ENCODE results near the gene RASAL2. TPM values are rescaled to one million over a fixed set of nuclear protein-coding genes. Genes with fewer than 3 reads are reported as not detected.

RASAL2 gene
- total and polyA plus RNA-seq, 2 of the 4 experiments (the other 2 are of a cell fraction) = 13.1 to 20.6 TPM

DNA sequence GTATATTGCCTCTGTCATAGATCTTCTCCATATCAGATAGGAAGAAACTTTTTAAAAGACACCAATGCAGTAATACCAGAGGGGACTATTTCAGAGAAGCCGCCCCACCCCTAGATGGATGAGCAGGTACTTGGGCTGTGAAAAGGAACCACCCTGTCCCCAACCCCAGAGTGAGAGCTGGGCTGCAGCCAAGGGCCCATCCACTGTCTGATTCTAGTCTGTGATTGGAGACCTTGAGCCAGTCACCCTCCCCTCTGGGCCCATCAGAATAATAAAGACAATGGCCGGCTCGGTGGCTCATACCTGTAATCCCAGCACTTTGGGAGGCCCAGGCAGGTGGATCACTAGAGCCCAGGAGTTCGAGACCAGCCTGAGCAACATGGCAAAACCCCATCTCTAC is 397.8 kb downstream of the RASAL2 start:
- no CpG with 5 or more reads among the region's 4 CpGs for WGBS, 2 experiments (ENCODE audit: extremely low coverage in 2 of 2, insufficient read length in 1 of 2)
- no peaks in the 10 kb centered on the region for H3K9me1 ChIP-seq (ENCODE audit: insufficient read depth, low read length)
- intact Hi-C loops (cut with micrococcal nuclease) (loop anchor here (10.0 kb wide), 1 partner anchor 537 kb away; no protein-coding TSS in a partner anchor), dilution Hi-C loops (cut with HindIII; ENCODE audit: low sequenced_read_pairs, unreplicated experiment) (no loop called here), in situ Hi-C loops (cut with MboI; ENCODE audit: low sequenced_read_pairs) (no loop called here)
- no peaks in the 10 kb centered on the region for H4K20me1 ChIP-seq (ENCODE audit: insufficient read depth, low read length)
- H3K56ac ChIP-seq (ENCODE audit: extremely low read depth, insufficient read depth, low read length) = no peak overlapping the region
- H4K8ac ChIP-seq (ENCODE audit: low read depth in 2 of 2, low read length in 2 of 2) = no peak overlapping the region
- no peak overlapping the region for H4K5ac ChIP-seq (ENCODE audit: low read depth, low read length)
- ChIA-PET CTCF (interaction anchor here (1.1 to 1.7 kb wide), 2 partner anchors 10 to 16 kb away, joined by 3 to 6 read pairs; no protein-coding TSS in a partner anchor), POLR2A (ENCODE audit: unreplicated experiment) (no interaction called here)
- H3K36me3 ChIP-seq (ENCODE audit: control insufficient read depth, insufficient read depth, low read length) = no peaks in the 10 kb centered on the region
- no peak overlapping the region for H2BK5ac ChIP-seq (ENCODE audit: low read depth, low read length, poor library complexity, severe bottlenecking)
- no peaks in the 10 kb centered on the region for H3K9me3 ChIP-seq (ENCODE audit: control insufficient read depth, insufficient read depth, low read length)
- no peak for DNase-seq
- H3K4me3 ChIP-seq (ENCODE audit: insufficient read depth, low read depth, low read length) = no peak overlapping the region
- H2AK5ac ChIP-seq (ENCODE audit: low read depth, low read length) = no peak overlapping the region
- H3K4ac ChIP-seq (ENCODE audit: low read depth, low read length) = no peak overlapping the region
- no peak overlapping the region for H2BK20ac ChIP-seq (ENCODE audit: low read depth, low read length)
- no peak overlapping the region for H2BK15ac ChIP-seq (ENCODE audit: low read depth, low read length)
- no peak overlapping the region for H3K27ac ChIP-seq (ENCODE audit: insufficient read depth, low read length)
- H3K18ac ChIP-seq (ENCODE audit: low read depth, low read length) = no peak overlapping the region
- H3K79me1 ChIP-seq (ENCODE audit: low read depth in 1 of 2, low read length in 2 of 2) = no peaks in the 10 kb centered on the region
- no peak for ATAC-seq (ENCODE audit: low read depth)
- TF ChIP-seq FOS (IDR thresholded peaks at IDR 0.05; ENCODE audit: low read depth, low read length) (no peak), CTCF (conservative IDR thresholded peaks at IDR 0.05; ENCODE audit: low read depth, low read length) (no peak), POLR2A (IDR thresholded peaks at IDR 0.05; ENCODE audit: low read depth, low read length) (no peak), SMC3 (IDR thresholded peaks at IDR 0.05; ENCODE audit: low read depth, low read length) (no peak), MXI1 (IDR thresholded peaks at IDR 0.05; ENCODE audit: borderline replicate concordance, low read depth, low read length) (no peak)
- H3K14ac ChIP-seq (replicated peaks; ENCODE audit: low read depth, low read length) = no peak overlapping the region
- no peak overlapping the region for H3K4me2 ChIP-seq (ENCODE audit: low read depth, low read length)
- H4K91ac ChIP-seq (ENCODE audit: insufficient read depth, low read depth, low read length) = no peak overlapping the region
- no peak overlapping the region for H2BK120ac ChIP-seq (ENCODE audit: low read depth, low read length)
- H2AFZ ChIP-seq (replicated peaks; ENCODE audit: low read length, poor library complexity) = no peak overlapping the region
- no peak overlapping the region for H2AK9ac ChIP-seq (replicated peaks; ENCODE audit: low read depth, low read length, poor library complexity)
- no peaks in the 10 kb centered on the region for H3K4me1 ChIP-seq (ENCODE audit: control insufficient read depth, insufficient read depth, low read length)
- H3K9ac ChIP-seq (ENCODE audit: low read depth, low read length) = no peak overlapping the region
- H3K27me3 ChIP-seq (ENCODE audit: control insufficient read depth, insufficient read depth, low read length) = peaks cover 5% of the 10 kb centered on the region; the same call in 1 of the 2 replicates
- no peak overlapping the region for H3K23ac ChIP-seq (ENCODE audit: low read depth, low read length)
- BruUV-seq (replicated peaks) = no TSS peak
